ENCODE data around the gene CCNYL1.
A peak's percentile ranks its signal among the peaks of the same experiment; 100 is the strongest.
"Not testable (repeated sequence)": the region's sequence is repeated elsewhere in the genome, so short reads cannot be mapped to it uniquely, and the experiment has no call there.

CCNYL1 gene

DNA sequence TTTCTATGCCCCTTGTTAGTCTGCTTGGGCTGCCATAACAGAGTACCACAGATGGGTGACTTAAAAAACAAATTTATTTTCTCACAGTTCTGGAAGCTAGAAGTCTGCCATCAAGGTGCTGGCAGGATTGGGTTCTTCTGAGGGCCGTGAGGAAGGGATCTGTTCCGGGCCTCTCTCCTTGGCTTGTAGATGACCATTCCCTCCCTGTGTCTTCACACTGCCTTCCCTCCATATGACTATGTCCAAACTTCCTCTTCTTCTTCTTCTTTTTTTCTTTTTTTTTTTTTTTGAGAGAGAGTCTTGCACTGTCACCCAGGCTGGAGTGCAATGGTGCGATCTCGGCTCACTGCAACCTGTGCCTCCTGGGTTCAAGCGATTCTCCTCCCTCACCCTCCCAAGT lies 13.1 kb upstream of the CCNYL1 start:
- DNase-seq = no peak

DNA sequence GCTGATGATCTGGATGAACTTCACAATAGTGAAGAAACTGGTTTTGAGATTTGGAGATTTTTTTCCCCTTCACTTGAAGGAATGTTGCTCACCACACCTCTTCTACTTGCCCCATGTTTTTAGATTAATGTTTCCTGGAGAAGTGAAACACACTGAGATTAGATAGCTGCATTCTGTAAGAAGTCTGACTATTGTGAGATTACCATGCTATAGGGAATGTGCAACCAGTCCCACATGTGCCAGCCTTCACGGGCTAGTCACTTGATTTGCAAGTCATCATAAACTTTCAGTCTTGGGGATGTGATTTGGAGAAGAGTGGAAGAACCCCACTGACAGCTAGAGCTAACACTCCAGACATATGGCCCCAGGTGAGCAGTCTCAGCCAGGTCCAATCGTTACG lies 7.4 kb upstream of the CCNYL1 start:
- DNase-seq = no peak

DNA sequence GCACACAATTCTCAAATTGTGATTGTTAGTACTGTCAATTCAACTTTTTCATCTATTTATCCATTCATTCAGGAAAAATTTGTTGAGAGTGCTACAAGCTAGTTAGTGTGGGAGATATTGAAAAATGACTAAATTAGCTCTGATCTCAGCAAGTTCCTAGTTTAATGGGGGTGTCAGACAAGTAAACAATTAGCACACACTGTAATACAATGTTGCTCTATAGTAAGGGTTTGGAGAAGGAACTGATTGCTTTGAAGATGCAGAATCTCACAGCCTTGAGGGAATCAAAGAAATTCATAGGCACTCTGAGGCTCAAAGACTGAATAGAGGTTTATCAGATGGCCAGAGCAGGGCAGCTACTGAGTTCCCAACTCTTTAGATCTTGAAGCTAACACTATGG lies 6.8 kb upstream of the CCNYL1 start:
- no peak for DNase-seq

DNA sequence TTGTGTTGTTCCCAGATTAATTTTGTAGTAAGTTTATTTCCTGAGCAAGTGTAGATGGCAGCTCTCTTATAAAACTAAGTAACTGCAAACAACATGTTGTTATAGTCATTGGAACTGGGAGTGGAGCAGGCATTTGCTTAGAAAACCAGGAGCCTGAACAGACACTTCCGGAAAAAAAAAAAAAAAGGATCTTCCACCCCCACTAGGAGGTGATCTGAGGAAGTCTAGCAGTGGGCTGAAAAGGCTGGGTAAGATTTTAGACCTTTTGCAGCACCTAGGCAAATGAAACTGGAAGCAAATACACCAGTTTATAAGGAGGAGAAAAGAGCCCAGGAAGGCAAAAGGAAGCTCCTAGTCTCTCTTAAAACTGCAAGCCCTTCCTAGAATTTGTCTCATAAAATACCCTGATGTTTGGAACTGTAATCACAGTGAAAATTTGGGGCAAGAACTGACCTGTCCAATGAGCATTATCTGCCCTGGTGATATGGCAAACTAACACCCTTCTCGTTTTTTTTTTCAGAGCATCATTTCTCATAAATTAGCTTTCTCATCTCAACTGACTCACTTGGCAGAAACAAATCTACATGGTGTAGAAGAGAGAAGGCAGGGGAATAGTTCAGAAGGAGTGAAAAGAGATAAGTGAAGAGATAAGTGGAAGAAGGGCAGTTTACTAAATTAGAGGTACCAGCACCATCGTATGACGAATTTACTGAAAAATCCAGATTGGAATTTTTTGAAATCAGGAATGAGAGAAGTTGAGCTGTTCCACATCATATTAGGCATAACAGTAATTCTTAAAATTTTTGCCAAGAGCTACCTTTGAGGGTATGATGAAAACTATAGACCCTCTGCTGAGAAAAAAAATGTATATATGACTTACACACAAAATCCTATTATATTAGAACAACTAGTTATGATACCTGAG lies 4.2 kb upstream of the CCNYL1 start:
- DNase-seq = no peak

DNA sequence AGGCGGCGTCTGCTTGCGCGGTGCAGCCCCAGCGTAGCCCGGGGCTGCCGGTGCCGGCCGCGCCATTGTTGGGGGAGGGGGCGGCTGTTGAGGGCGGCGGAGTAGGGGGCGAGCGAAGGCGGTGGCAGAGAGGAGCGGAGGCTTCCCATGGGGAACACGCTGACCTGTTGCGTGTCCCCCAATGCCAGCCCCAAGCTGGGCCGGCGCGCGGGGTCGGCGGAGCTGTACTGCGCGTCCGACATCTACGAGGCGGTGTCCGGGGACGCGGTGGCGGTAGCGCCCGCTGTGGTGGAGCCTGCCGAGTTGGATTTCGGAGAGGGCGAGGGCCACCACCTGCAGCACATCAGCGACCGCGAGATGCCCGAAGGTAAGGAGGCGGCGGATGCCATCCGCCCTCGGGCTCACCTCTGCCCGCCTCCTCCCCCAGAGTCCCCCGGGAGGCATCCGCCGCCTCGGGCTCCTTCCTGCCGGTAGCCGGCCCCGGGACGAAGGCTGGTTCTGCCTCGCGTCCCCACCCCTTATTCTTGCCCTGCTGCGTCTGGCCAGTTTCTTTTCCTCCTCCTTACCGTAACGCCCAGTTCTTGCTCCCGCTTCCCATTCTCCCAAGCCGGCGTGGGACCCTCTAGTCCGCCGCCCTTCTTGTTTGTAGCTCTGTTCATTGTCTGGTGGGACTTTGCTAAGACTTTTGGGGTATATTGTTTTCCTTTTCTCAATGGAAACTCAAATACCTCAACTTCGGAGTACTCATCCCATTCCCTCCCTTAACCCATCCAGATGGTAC lies 500 bp downstream of the CCNYL1 start:
- DNase-seq = peak; percentile 43

DNA sequence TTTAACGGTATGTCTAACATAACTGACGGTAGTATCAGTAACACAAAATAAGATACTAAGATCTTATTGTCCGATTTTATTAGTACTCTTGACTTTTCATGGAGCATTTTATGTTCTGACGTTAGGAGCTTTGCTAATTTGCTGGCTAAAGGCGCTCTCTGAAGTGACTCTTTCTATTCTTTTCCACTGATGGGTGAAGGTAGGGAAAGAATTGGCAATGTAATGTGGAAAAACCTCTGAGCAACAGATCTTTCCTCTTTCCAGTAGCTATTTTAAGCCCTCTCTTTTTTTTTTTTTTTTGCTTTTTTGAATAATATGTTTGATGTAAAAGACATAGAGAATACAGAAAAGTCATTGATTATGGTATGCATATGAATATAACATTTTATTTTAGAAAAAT lies 4.6 kb downstream of the CCNYL1 start:
- no peak for DNase-seq

DNA sequence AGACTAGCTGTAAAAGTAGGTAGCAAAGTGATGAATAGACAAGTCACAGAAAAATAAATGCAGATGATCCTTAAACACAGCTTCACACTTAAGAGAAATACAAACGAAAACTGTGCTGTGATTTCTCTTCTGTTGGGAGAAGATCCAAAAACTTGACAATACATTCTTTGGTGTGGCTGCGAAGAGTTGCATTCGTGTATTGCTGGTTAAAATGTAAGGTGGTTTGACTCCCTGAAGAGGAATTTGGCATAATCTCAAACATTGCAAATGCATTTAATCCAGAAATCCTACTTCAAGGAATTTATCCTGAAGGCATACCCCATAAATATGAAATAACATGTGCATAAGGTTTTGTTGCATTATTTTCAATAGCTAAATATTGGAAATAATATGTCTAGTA lies 7.1 kb downstream of the CCNYL1 start:
- no peak for DNase-seq

DNA sequence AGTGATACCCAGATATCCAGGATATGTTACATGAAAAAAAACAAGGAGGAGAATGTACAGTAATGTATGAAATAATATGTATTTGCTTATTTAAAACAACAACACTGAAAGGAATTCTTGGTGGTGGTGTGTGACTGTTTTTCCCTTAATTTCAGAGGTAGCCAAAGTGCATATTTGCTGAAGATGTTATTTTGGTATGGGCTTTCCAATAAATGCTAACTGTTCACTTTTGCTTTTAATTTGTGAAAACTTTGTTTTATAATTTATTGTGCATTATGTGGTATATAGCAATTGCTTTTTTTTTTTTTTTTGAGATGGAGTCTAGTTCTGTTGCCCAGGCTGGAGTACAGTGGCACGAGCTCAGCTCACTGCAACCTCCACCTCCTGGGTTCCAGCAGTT lies 7.6 kb downstream of the CCNYL1 start:
- DNase-seq = no peak

DNA sequence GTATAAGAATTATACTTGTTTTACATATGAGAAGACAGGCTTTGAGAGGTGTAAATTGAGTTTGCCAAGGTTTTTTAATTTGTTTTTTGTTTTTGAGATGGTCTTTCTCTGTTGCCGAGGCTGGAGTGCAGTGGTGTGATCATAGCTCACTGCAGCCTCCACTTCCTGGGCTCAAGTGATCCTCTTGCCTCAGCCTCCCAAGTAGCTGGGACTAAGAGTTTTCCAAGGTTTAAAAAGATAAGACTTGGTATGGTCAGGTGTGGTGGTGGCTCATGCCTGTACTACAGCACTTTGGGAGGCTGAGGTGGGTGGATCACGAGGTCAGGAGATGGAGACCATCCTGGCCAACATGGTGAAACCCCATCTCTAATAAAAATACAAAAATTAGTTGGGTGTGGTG lies 8.2 kb downstream of the CCNYL1 start:
- DNase-seq = not testable (repeated sequence)

DNA sequence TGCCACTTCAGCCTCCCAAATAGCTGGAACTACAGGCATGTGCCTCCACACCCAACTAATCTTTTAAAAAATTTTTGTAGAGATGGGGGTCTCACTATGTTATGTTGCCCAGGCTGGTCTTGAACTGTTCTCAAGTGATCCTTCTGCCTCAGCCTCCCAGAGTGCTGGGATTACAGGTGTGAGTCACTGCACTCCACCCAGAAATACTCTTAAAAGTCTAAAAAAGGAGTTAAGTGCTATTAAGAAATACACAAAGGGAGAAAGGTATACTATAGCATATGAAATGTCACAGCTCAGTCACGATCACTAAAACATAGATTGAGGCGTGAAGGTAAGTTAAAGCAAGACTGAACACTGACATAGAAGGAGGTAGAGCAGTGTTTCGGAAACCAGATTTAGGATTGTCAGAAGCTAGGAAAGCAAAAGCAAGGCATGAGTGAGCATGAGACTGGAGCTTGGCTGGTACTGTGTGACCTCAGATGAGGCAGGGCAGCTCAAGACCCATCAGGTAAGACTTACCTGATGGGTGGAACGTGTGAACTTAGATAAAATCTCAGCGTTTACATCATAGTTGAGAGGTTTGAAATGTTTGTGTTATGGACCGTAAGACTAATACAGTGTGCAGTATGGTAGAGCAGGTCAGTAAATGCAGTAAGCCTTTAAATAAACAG lies 9.2 kb downstream of the CCNYL1 start:
- no peak for DNase-seq

DNA sequence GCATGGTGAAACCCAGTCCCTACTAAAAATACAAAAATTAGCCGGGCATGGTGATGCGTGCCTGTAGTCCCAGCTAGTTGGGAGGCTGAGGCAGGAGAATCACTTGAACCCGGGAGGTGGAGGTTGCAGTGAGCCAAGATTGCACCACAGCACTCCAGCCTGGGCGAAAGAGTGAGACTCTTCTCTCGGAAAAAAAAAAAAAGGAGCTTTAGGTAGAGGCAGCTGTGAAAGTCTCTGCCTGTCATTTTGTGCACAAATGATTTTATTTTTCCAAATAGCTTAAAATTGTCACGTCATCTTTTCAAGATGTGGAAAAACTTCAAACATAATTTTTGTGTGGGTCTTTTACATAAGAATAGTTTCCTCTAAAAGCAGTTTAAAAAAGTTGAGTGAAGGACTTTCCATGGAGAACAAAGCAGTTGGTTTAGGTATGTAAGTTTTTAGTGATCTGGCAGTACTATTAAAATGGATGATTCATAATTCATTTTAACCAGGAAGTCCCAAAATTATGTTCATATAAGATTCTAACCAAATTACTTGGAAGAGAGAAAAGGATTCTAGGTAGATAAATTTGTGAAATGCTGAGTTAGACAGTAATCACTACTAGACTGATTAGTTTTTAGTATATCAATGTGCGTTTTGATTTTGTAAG lies 11.5 kb downstream of the CCNYL1 start:
- no peak for DNase-seq

DNA sequence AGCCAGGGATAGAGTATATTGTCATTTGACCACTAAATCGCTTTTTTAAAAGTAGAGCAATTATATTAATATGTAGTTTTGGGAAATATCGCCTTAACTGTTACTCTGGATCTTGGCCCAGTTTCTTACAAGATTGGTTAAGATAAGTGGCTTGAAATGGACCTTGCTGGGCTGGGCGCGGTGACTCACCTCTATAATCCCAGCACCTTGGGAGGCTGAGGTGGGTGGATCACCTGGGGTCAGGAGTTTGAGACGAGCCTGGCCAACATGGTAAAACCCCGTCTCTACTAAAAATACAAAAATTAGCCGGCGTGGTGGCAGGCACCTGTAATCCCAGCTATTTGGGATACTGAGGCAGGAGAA lies 12.0 kb downstream of the CCNYL1 start:
- DNase-seq = not testable (repeated sequence)

DNA sequence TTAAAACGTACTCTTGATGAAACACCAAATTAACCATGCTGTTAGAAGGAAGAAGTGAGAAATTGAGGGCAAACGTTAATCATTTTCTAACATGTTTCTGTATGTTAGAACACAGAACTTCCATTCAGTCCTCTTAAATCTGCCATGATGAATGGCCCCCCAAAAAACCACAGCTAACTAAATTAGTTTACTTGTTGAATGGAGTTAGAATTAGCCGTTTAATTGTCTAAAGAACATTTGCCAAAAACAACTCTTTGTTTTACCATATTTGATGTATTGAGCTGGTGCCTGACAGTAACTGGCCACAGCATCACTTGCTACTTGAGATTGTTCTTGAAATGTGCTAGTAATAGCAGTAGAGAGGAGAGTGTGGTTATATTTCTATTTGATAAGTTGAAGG lies 12.7 kb downstream of the CCNYL1 start:
- no peak for DNase-seq

DNA sequence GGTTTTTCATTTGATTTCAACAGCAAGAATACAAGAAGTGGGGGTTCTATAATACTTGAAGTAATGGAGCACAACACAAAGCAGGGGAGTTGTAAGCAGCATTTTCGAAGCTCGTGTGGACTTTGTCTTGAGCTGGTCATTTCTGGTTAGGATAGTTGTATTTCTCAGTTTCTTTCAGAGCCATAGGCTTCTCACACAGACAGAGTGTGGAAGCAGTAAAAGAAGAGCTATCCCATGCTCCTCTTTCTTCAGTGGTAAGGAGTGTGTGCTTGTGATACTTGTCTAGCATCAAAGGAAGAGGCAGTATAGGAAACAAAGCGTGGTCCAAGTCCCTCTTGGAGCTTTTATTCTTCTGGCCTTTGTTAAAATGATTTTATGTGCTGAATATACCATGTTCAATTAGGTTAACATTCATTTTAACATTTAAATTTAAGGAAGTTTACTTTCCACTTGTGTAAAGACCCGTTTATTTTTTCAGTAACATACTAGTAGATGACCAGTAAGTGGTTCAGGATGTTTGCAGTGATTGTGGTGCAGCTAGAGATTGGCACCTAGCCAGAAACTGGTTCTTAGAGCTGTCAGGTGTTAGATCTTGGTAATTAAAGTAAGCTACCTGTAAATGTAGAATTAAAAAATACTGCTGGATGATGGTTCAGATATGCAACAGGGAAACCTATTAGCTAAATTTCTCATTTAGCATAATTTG lies 14.6 kb downstream of the CCNYL1 start:
- DNase-seq = no peak

DNA sequence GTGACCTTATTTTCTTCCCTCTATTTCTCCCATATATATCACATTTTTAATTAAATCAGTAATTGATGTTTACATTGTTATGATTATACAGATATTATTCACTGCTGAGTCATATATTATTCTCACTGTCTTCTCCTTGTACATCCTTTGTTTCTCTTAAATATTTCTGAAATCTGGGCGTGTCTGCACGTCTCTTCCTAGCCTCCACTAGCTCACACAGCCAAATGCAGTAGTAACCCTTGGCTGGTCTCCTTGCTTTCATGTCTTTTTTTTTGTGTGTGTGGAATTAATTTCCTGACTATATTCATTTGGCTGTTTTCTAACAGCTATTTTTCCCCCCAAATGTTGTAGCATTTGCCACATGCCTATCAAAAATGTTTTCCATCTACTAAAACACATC lies 15.8 kb downstream of the CCNYL1 start:
- no peak for DNase-seq

DNA sequence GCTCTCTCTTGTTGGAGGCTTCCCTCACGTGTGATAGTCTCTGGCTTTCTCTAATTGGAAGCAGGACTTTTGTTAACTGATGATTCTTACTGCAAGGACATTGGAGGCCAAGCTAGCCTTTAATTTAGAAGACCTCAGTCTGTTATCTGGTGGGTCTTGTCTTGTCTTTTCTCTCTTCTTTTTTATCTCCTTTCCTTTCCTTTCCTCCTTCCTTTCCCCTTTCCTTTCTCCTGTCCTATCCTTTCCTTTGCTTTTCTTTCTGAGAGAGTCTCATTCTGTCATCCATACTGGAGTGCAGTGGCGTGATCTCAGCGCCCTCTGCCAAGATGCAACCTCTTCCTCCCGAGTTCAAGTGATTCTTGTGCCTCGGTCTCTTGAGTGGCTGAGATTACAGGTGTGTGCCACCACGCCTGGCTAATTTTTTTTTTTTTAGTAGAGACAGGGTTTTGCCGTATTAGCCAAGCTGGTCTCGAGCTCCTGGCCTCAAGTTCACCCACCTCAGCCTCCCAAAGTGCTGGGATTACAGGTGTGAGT lies 18.1 kb downstream of the CCNYL1 start:
- no peak for DNase-seq

DNA sequence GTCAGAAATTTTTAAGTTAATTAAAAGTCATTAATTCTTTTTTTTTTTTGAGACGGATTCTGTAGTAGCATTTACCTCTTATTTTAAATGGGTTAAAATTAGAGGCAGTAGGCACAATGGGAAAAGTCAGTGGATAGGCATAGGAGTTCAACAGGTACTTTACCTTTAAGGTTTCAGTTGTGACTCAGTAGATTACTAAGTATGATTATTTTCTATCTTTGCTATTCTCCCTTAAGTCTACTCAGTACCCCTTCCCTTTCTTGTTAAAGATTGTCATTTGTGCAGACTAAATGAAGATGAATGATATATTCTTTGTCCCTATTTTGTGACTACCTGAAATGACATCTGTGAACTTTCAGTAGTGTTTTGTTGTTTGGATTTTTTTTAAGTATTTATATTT lies 19.7 kb downstream of the CCNYL1 start:
- DNase-seq = no peak

DNA sequence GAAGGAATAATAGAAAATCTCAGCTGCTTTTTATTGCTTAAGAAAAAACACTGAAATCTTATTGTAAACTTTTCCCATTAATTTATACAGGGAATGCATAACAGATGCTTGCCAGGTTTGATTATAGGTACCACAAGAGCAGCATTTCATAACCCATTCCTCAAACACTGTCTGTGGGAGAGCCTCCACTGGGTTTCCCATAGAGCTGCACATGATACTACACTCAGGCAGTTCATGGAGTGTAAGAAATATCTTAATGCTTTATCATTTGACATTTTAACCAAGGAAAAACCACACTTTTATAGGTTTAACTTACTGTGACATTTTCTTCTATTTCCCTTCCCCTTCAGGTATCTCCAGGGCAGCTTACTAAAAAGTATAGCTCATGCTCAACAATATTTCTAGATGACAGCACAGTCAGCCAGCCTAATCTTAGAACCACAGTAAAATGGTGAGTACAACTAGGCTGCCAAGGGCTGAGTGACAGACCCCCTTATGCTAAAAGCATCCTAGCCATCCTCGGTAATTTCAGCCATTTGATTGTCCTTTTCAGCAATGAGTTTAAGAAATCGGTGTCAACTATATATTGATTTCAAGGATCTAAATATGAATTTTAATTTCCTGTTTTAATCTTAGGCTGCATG lies 22.3 kb downstream of the CCNYL1 start:
- no peak for DNase-seq

DNA sequence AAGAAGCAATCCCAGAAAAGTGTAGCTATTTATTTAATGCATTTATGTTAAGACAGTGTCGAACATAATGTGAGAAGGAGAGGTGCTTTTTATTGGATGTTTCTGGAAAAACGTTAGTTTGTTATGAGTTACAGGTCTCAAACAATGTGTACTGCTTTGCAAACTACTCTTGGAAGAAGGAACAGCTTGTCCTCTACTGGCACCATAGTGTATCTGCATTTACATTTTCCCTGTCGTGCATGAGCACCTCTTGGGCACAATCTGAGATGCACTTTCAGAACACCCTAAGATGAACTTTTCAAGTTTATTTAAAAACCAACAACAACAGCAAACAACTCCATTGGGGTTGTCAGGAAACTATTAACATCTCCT lies 22.8 kb downstream of the CCNYL1 start:
- DNase-seq = peak; percentile 70

DNA sequence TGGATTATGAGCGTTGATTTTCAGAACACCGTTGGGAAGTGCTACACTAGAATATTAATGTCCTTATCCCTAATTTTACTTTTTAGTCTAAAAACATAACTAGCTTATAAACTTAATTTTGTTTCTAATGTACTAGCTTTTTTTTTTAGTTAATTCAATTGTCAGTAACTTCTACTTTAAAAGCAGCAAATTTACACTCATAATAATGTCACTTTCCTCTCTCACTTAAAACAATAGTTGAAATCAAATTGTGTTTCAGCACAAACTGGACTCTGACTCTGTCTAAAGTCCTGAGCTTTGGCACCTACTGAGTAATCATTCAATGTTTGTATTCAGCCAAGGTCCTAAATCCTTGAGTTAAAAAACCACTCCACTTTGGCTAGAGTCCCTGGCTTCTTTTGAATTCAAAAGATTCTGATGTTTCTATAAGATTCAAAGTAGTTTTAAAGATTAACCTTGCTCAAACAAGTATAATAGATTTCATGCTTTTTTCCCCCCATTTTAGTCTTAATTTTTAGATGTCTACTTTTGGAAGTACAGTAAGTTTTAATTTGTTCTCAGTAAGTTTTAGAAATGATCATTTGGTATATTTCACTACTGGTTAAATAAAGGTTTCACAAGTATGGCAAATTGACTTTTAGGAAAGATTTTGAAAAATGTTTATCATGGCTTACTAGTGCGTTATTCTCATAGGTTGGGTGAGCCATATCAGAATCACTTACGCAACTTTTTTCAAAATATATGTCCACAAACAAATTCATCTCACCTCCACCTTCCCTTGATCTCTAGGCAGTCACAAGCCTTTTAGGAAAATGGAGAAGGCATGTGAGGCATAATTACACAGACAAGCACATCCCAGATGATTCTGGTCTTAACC lies 23.4 kb downstream of the CCNYL1 start:
- no peak for DNase-seq

DNA sequence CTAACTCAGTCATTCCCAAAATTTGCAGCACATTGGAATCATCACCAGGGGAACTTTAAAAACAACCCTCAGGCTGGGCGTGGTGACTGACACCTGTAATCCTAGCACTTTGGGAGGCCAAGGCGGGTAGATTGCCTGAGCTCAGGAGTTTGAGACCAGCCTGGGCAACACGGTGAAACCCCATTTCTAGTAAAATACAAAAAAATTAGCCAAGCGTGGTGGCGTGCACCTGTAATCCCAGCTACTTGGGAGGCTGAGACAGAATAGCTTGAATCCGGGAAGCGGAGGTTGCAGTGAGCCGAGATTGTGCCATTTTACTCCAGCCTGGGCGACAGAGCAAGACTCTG lies 24.0 kb downstream of the CCNYL1 start:
- DNase-seq = not testable (repeated sequence)

All from hematopoietic multipotent progenitor cell treated with erythropoietin and hydrocortisone succinate and interleukin-3 and kit ligand, for 6 days (in vitro differentiated cells).